HG03108 (cell line): ENCODE measurements around the gene CEP192.
A peak's percentile ranks its signal among the peaks of the same experiment; 100 is the strongest.
"Not testable (repeated sequence)": the region's sequence is repeated elsewhere in the genome, so short reads cannot be mapped to it uniquely, and the experiment has no call there.

ENCODE experiments used
- ATAC-seq: cut with Tn5 transposase; IDR thresholded peaks from one replicate; pipeline ENCODE4 v1.9.1; 2021; ENCODE audit warnings: moderate library complexity; ENCODE audit not compliant: unreplicated experiment

CEP192 gene

DNA sequence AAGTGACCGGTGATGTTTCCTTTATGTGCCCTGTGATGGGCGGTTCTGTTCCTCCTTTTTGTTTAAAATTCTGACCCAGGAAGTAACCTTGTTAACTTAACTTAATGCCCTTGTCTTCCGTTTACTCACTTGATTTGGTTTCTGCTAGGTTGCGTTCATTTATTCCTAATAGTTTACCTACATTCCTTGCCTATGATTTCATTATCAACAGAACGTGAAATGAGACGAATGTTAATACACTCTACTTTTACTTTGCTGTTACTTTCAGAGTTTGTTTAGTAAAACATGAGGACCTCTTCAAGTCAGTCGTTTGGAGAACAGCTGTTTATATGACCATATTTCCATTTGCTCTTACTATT lies 638 bp downstream of the CEP192 start:
- no peak for ATAC-seq

DNA sequence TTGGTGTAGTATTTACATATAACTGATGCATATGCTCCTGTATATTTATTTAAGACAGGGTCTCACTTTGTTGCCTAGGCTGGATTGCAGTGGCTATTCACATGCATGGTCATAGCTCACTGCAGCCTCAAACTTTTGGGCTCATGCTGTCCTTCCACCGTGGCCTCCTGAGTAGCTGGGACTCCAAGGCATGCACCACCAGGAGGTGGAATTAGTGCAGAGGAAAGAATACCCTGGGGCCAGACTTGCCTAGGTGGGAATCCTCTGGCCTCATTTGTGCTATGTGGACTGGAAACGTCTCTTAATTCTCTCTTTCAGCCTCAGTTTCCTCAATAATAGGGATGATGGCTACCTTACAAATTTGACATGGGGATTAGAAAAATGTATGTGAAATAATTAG lies 2.3 kb downstream of the CEP192 start:
- ATAC-seq: no peak

DNA sequence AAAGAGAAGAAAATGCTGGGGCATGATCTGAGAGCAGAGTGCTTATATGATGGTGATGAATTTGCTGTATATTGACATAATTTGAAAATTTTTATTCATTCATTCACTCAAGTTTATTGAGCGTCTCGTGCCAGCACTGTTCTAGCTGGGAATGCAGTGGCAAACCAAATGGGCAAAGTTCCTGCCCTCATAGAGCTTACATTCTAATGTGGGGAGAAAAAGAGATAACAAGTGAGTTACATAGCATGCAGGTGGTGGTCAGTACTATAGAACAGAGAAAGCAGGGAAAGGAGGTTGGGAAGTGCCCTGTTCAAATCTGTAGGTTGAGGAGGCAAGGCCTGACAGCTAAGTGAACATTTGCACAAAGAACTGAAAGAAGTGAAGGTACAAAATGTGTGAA lies 4.3 kb downstream of the CEP192 start:
- no peak for ATAC-seq

GRCh38 chr18:12995952-12996477 lies 4.9 kb downstream of the CEP192 start:
- ATAC-seq: no peak

GRCh38 chr18:12996661-12997292 lies 5.6 kb downstream of the CEP192 start:
- ATAC-seq: no peak

- ATAC-seq: not testable (repeated sequence)
Observed at GRCh38 chr18:12997330-12997729, 6.2 kb downstream of the CEP192 start.

DNA sequence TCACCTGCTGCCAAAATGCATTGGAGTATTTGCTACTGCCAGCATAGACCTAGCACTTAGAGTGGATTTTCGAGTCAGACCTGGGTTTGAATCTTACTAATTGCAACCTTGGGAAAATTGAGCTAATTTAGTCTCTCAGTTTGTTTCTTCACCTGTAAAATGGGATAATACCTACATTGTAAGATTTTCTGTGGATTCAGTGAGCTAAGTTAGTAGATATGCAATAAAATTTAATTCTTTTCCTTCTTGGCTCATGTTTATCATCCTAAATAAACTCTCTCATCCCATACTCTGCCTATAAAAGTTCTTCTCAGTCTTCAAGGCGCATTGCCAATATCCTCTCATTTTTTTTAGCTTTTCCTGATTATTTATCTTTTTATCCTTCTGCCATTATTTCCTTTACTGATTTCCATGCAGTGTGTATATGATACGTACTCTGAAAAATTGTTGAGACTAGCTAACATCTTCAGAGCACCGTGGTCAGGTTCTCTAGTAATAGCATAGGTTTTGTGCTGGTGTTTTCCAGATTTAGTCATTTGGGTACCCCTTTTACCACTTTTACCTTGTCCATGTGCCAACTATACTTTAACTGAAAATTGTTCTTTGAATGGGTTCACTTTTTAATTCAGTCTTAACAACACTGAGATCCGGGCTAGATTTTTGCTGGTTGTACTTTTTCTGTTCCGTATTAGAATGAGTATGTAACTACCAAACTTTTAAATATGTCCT lies 7.3 kb downstream of the CEP192 start:
- ATAC-seq: no peak

GRCh38 chr18:13003466-13003896 lies 12.3 kb downstream of the CEP192 start:
- ATAC-seq: no peak

DNA sequence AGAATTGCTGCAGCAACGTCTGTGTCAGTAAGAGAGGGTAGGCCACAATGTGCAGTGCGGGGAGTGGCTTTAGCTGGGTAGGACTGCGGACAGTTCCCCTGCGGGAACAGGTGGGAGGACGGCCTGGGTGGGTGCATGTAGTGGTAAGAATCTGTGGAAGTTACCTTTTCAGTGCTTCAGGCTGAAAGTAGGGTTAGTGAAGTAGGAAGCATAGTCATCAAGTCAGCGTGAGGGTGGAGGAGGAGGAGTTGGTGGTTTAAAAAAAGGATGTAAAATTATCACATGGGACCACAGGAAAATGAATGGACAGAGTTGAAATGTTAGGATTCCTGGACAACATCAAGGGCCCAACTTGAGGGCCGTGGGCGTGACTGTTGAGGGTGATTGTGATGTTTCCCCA lies 13.2 kb downstream of the CEP192 start:
- no peak for ATAC-seq

DNA sequence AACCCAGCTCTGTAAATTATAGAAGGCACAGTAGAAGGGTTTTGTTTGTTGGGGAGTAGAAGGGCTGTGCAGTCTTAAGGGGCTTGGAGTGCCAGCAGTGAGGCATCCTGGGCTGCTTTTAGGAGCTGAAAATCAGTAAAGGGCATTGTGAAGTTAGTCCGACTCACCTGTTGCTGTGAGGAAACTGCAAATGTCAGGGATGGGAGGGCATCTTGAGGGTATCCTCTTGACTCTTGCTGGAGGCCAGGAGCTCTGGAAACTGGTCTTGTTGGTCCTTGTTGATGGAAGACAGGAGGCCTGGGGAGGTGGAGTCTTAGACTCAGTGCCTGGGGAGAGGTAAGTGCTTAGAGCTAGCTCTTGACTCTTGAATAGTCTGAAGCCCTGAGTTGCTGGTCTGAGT lies 14.1 kb downstream of the CEP192 start:
- ATAC-seq: no peak

DNA sequence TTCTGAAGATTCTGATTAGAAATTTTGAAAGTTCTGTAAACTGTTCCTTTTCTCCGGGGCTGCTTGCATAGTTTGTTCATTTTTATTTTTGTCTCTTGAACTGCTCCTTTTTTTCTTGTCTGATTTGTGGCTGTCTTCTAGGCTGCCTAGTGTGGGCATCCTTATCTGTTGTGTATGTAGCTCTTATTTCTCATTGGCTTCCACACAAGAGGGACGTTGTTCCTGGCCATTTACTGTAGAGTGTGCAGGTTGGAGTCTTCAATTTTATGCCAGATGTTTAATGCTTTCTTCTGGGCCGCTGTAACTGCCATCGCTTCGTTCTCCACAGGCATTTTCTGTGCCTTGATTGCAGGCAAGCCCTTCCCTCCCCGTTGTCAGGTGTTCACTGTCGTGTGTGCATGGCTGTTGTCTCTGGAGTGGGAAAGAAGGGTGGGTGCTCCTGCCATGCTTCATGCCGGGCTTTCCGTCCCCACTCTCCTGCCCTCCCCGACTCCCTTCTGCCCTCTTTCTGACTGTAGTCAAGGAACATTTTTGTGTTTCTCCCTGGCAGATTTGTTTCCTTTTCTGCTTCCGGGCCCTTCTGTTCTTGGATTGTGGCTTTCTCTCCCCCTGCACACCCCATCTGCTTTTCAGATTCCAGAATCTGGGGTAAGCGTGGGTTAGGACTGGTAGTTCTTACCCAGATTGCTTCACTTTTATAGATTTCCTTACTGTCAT lies 15.5 kb downstream of the CEP192 start:
- ATAC-seq: no peak

DNA sequence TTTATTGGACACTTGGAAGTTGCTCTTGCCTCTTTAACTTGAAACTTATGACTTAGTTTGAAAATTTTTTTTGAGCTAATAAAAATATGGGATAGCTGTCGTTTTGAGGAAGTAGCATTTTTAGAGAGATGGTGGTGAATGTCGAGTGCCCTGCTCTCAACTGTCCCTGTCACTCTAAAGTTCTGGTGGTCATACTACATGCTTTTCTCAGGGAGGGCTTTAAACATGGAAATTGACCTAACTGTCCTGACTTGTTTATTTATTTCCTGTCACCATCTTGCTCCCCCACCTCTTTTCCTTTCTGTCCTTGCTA lies 16.0 kb downstream of the CEP192 start:
- ATAC-seq: no peak

GRCh38 chr18:13011719-13012118 lies 20.6 kb downstream of the CEP192 start:
- no peak for ATAC-seq

DNA sequence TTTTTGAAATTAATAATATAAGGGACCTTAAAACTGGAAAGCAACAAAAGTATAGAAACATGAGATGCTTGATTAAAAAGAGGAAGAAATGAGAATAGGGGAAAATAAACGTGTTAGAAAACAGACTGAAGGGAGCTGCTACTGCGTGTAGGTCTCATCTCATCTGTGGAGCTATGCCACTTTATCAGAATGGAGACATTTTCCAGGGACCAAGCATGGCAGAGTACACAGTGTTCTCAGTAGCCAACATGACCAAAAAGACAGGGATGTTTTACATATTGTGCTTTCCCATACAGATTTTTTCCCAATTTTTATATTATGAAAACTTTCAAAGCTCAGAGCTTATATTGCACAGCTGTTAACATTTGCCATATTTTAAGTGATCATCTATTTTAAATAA lies 23.1 kb downstream of the CEP192 start:
- no peak for ATAC-seq

GRCh38 chr18:13014818-13015217 lies 23.7 kb downstream of the CEP192 start:
- ATAC-seq: no peak

- ATAC-seq: no peak
Observed at GRCh38 chr18:13017247-13017875, 26.2 kb downstream of the CEP192 start.

- no peak for ATAC-seq
Observed at GRCh38 chr18:13018374-13018773, 27.2 kb downstream of the CEP192 start.

GRCh38 chr18:13019301-13019700 lies 28.1 kb downstream of the CEP192 start:
- peak; percentile 55 for ATAC-seq

GRCh38 chr18:13022644-13023043 lies 31.5 kb downstream of the CEP192 start:
- ATAC-seq: no peak

- ATAC-seq: no peak
Observed at GRCh38 chr18:13025233-13025632, 34.1 kb downstream of the CEP192 start.

GRCh38 chr18:13026583-13027270 lies 35.6 kb downstream of the CEP192 start:
- no peak for ATAC-seq
